PC-9 (cell line): ENCODE measurements around the gene LTBP3.

Experiments
- CTCF ChIP-seq: fragments of 200-600 bp; sonication (generic); conservative IDR thresholded peaks from 2 replicates; pipeline ENCODE4 v1.6.1; 2017; ENCODE audit warnings: mixed run types, antibody characterized with exemption, mild to moderate bottlenecking, moderate library complexity
- EZH2 ChIP-seq: fragments of 200-600 bp; sonication (generic); IDR thresholded peaks from 2 replicates; pipeline ENCODE4 v1.8.0; 2017; ENCODE audit warnings: antibody characterized with exemption, low read depth

GRCh38 chr11:65492637-65493366 is 65.4 kb downstream of the LTBP3 start:
- TF ChIP-seq CTCF (no peak), EZH2 (no peak)
